ENCODE measurements around the gene MAPK1.
"Not testable (repeated sequence)": the region's sequence is repeated elsewhere in the genome, so short reads cannot be mapped to it uniquely, and the experiment has no call there.

MAPK1 gene

DNA sequence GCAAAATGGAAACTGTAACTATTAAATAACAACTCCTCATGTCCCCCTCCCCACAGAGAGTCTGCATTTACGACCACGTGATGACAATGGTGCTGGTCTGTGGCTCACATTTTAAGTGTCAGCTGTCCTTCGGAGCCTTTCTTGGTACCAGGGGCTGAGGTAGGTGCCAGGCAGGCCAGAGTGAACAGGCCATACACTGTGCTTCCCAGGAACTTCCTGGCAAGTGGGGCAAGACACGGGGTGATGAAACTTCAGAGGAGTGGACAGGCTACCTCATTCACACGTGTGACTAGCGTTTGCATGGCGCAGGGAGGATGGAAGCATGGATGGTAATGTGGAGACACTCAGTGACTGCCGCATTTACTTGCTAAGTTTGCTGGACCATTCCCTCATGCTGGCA lies 121.5 kb downstream of the MAPK1 start:
- no peak for DNase-seq

DNA sequence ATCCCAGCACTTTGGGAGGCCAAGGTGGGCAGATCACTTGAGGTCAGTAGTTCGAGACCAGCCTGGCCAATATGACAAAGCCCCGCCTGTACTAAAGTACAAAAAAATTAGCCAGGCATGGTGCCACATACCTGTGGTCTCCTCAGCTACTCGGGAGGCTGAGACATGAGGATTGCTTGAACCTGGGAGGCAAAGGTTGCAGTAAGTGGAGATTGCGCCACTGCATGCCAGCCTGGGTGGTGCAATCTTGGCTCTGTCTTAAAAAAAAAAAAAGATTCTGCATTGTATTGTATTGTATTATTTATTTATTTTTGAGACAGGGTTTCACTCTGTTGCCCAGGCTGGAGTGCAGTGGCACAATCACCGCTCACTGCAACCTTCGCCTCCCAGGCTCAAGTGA lies 122.5 kb downstream of the MAPK1 start:
- not testable (repeated sequence) for DNase-seq

DNA sequence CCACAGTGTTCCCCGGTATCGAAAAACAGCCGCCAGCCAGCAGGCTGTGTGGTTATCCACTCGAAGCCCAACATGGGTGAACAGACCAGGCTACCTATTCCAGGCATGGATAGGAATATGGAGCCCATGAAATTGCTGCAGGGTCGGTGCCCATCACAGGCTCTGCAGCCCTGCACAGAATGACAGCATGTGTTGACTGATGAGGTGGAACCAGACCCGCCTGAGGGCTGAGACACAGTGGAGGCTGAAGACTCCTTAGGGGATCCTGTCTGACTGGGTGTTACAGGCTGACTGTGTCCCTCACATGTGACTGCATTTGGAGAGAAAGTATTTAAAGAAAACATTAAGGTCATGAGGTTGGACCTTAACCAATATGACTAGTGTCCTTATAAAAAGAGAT lies 125.7 kb downstream of the MAPK1 start:
- no peak for DNase-seq

DNA sequence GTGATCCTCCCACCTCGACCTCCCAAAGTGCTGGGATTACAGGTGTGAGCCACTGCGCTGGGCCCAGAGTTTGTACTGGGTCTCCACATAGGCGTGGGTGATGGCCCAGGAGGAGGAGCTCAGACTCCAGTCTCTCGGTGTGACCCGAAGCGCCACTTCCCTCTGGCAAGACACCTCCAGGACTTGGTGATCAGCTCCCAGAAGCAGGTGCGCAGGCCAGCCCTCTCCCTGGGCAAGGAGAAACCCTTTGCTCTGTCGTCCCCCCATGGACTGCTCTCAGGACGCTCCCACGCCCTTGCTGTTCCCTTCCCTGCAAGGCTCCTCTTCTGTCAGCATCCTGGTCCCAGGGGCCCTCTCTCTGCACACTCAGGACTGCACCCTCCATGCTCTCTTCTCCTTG lies 126.4 kb downstream of the MAPK1 start:
- no peak for DNase-seq

DNA sequence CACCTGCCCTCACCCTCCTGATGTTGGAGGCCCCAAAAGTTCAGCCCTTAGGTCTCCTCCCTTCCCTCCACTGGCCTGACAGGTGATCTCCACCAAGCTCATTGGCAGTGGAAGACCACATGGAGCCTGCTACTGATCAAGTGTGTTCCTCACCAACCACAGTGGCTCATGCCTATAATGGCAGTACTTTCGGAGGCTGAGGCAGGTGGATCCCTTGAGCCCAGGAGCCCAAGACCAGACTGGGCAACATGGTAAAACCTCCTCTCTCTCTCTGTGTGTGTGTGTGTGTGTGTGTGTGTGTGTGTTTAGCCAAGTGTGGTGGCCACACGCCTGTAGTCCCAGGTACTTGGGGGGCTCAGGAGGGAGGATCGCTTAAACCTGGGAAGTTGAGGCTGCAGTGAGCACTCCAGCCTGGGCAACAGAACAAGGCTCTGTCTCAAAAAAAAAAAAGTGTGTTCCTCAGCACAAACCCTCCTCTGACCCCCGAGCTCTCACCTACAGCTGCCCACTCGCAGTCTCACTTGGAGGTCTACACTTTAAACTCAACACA lies 127.5 kb downstream of the MAPK1 start:
- DNase-seq, result no peak

DNA sequence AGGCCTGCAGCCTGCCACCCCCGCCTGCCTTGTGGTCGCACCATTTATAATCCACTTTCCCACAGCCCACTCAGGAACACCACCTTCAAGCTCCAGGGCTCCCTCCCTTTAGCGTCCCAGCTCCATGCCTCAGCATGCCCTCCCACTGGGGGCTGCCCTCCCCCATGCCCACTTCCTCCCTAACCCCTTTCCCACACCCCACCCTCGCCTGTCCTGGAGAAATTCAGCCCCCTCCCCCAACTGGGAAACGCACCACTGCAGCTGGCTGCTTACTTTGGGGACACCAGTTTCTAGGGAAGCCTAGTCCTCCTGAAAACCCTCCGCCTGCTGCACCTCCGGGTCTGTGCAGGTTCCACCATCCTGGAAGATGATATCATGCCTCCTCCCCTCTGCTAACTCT lies 128.5 kb downstream of the MAPK1 start:
- no peak for DNase-seq

DNA sequence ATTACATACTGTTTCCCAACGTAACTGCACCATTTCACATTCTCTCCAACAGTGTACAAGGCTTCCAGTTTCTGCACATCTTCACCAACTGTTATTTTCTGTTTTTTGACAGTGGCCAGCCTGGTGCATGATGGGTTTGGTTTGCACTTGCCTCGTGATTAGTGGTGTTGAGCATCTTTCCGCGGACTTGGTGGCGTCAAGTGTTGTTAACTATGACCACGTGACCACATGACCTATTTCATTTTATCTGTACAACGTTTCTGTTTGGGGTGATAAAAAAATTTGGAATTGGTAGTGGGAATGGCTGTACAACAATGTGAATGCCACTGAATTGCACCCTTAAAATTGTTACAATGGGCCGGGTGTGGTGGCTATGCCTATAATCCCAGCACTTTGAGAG lies 129.4 kb downstream of the MAPK1 start:
- no peak for DNase-seq

DNA sequence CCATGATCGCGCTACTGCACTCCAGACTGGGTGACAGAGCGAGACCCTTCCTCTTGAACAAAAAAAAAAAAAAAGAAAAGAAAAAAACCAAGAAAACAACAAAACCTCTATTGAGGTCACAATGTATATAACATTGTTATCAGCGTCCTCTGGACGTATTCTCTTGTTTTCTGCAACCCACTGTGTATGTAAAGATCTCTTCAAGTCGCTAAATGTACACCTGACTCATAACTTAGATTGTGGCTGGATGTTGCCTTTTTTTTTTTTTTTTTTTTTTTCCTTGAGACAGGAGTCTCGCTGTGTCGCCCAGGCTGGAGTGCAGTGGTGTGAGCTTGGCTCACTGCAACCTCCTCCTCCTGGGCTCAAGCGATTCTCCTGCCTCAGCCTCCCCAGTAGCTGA lies 130.5 kb downstream of the MAPK1 start:
- no peak for DNase-seq

DNA sequence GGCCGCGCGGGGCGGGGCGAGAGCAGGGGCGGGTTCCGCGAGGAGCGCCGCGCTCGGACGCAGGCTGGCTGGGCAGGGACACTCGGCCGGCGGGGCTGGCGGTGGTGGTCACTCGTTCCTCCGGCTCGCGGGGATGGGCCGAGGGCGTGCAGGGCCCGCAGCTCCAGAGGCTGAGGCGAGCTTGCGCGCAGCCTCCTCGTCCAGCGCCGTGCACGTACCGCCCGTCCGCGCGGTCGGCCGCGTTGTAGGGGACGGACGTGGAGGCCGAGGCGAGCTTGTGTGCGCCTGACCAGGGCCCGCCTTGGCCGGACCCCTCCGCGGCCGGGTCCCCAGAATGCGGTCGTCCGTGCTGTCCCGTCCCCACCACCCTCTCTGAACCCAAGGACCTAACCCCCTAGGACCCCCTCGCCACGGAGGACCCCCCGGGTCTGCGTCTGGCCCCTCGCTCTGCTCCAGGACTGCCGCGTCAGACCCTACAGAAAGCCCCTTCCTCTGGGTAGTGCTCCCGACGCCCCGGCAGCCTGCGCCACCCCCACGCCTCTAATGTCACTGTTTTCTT lies 131.3 kb downstream of the MAPK1 start:
- no peak for DNase-seq

DNA sequence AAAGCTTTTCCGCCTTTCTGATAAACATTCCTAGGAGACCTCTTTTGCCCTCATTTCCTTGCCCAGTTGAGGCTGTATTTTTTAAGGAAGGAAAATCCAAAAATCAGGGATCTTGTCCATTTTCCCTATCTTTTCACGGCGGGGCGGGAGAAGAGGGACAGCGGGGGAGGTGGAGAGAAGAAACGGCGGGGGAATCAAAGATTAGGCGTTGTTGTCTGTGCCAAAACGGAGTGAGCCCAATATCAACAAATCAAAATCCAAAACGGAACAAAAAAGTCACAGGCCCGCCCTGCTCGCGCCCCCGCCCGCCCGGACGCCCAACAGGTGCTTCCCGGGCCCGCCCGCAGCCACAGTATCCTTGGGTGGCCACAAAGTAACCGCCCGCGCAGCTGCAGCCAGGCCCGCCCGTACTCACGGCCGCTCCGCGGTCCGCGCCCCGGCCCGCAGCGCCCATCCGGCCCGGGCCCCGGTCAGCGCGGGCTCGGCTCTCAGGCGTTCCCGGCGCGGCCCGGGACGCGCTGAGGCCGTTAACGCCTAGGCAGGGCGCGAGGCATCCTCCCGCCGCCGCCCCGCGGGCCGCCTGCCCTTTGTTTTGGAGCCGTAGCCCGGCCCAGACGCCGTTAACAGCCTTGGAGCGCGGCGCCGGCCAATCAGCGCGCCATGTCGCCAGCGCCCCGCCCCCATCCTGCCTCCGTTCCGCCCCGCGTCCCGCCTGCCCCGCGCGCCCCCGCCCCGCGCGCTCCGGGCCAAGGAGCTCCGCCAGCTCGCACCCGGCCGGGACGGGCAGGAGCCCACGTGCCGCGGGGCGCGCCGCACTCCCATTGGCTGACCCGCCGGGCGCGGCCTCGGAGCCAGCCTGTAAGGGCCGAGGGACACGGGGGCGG lies 132.0 kb downstream of the MAPK1 start, which contains the start of gene YPEL1:
TSS of gene YPEL1 (minus strand) at position 595 of the 884 bp plus-strand sequence. CDS start 25,050 bp downstream, outside the sequence.
- peak; percentile 96 for DNase-seq

DNA sequence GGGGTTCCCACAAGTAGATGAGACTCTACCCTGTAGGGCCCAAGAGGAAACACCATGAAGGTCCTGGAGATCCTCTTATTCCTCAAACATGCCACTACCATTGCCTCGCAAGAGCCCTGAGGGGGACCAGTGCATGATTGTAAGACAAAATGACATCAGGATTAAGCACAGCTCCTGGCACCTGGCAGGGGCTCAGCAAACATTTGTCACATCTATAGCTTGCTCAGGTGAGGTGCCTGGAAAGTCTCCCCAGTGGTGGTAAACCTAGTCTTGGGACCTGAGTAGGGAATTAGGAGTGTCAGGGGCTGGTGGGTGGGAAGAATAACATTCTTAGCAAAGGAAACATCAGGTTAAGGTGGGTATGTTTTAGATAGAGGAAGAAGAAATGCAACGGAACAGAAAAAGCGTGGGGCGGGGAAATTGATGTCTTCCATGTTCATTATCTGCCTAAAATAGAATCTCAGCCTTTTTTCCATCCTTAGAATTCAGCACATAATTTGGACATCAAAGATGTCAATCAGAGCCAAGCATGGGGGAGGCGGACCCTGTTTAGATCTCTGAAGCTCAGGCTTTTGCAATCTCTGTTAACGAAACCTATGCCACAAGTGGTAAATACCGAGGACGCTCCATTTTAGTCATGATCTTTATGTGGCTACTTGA lies 132.8 kb downstream of the MAPK1 start:
- no peak for DNase-seq

DNA sequence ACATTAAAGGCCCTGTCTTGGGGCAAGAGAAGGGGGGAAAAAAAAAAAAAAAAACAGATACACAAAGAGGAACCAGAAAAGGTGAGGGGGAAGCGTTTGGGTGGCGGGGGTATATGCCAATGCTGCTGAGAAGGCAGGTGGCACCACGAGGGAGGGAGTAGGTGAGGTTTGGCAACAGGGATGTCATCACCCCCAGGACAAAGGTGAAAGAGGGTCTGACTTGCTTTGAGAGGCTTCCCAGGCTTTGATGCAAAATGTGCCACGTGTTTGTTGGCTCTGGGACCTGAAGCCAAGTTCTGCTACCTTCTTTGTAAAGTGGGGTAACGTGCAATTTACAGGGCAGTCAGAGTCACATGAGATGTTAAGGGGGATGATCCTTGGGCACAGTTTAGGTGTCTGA lies 135.9 kb downstream of the MAPK1 start:
- no peak for DNase-seq

DNA sequence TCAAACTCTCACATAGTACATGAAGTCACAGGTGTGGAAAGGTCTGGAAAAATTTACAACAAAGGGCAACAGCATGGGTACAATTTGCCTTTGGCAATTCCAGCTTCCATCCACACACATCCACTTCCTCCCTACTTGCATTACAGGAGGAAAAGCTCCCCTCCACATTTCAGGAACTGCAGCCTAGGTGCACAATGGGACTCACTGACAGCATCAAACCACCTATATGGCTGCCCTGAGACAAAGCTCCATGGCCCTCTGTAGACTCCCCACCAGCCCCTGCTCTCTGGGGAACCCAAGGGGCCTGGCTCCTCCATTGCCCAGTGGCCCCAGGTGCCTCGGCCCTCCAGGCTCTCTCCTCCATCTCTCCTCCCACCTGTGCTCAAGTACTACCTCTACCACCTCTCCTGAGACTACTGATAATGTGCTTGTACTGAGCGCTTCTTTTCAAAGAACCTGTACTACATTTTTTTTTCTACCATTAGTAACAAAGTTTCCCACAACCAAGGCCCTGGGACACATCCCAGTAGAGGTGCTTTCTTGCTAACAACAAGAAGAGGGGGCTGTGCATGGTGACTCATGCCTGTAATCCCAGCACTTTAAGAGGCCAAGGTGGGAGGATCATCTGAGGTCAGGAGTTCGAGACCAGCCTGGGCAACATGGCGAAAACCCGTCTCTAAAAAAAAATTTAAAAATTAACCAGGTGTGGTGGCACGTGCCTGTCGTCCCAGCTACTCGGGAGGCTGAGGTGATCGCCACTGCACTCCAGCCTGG lies 136.7 kb downstream of the MAPK1 start:
- DNase-seq, result no peak

DNA sequence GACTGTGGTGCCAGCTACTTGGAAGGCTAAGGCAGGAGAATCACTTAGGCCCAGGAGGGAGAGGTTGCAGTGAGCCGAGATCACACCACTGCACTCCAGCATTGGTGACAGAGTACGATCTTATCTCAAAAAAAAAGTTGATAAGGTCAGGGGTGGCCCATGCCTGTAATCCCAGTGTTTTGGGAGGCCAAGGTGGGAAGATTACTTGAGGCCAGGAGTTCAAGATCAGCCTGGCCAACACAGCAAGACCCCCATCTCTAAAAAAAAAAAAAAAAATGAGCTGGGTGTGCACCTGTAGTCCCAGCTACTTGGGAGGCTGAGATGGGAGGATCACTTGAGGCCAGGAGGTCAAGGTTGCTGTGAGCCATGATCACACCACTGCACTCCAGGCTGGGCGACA lies 138.3 kb downstream of the MAPK1 start:
- DNase-seq, result not testable (repeated sequence)

DNA sequence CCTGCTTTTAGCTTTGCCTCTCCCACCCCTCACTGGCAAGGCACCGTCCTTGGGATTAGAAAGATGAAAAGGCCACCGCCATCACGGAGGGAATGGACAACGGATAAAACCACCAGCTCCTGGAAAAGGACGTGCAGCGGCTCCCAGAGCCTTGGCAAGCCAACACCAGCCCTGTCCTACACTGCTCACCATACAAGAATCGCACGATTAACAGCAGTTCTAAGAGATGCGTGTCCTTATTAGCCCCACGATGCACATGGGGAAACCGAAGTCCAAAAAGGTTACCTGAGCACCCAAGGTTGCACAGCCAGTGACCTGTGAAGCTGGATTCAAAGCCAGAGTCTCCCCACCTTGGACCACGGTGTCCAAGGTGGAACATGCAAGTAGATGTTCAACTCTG lies 139.2 kb downstream of the MAPK1 start:
- no peak for DNase-seq

DNA sequence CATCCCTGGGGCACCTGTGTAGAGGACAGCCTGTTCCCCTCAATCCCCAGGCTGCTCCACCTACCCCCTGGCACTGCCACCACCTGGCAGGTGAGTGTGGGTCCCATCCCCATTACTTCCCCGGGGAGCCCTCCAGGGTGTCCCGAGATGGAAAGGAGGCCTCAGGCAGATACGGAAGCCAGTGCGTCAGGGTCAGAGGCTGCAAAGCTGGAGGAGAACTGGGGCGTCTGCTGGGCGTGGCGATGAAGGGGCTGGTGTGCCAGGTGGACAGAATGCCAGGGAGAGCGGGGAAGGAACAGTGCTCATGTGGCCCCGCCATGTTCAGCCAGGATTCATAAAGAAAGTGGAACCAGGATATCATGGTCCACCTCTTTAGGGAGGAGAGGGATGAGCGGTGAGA lies 139.7 kb downstream of the MAPK1 start:
- no peak for DNase-seq

DNA sequence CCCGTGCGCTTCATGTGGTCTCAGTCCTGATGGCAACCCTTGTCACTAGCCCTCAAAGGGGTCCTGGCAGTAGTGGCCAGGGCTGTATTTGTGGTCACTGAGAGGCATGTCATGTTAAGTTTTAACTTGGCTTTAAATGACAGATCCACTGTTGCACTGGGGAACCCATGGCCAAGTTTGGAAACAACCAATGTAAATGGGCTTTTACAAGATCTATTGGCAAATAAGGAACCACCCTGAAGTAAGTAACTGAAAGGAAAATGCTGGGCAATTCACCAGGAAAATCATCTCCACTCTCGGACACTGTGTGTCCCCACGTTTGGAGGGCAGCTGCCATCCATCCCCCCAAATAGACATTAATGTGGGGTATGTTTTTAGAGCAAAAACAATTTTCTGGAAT lies 140.3 kb downstream of the MAPK1 start:
- DNase-seq, result no peak

DNA sequence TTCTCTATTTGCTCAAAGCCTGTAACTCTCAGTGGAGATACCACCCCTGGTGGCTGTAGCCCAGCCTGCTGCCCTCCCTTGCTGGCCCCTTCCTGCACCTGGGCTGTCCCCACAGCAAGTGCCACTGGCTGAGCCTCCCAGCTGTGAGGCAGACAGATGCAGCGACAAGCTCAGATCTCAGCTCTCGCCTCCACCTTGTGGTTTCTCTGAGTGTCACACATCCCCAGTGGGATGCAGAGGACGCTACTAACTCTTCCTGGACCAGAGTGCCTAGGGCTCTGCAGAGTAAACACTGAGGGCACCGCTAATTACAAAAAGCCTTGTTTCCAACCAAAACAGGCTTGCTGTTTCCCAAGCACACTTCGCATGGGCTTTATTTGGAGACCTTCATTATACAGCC lies 140.8 kb downstream of the MAPK1 start:
- no peak for DNase-seq

DNA sequence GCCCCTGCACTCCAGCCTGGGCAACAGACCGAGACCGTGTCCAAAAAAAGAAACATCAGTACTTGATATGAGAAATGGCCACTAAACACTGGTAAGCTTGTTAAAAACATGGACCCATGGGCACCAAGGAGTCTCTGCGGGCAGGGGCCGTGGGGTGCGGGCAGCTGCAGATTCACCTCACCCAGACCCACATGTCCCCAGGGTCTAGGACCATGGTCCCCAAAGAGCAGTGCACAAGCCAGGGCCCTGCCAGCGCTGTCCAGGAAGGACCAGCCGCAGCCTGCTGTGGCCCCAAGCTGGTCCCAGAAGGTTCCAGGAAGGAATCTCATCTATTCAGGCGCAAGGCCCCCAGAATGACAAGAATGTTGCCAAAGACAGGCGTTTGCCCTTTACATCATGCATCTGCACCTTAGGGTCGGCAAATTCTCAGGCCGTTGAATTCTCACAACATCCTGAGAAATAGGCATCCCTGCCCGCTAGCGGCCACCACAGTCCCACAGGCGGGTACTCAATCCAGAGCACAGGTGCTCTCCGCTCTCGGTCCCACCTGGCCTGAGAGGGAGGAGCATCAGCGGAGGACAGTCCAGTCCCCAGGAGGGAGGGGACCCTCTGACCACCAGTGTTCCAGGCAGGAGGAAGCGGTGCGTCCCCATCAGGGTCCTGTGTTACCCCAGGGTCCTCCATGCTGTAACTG lies 141.3 kb downstream of the MAPK1 start:
- no peak for DNase-seq

DNA sequence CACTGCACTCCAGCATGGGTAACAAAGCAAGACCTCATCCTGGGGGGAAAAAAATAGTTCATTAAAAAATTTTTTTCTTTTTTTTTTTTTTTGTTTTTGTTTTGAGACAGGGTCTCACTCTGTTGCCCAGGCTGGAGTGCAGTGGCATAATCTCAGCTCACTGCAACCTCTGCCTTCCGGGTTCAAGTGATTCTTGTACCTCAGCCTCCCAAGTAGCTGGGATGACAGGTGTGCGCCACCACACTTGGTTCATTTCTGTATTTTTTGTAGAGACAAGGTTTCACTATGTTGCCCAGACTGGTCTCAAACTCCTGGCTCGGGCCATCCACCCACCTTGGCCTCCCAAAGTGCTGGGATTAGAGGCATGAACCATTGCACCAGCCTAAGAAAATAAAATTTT lies 142.9 kb downstream of the MAPK1 start:
- not testable (repeated sequence) for DNase-seq

DNA sequence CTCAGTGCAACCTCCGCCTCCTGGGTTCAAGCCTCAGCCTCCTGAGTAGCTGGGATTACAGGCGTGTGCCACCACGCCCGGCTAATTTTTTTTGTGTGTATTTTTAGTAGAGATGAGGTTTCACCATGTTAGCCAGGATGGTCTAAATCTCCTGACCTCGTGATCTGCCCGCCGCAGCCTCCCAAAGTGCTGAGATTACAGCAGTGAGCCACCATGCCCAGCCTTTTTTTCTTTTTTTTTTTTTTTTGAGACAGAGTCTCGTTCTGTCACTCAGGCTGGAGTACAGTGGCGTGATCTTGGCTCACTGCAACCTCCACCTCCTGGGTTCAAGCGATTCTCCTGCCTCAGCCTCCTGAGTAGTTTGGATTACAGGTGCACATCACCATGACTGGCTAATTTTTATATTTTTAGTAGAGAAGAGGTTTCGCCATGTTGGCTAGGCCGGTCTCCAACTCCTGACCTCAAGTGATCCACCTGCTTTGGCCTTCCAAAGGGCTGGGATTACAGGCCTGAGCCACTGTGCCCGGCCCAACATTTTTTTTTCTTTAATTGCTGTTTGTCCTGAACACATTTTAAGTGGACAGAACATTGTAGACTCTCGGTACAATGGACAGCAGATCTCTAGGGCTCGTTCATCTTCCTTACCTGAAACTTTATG lies 146.1 kb downstream of the MAPK1 start:
- DNase-seq, result not testable (repeated sequence)
